Measurements from ENCODE around the gene PYGO2.
"Not testable (repeated sequence)": the region's sequence is repeated elsewhere in the genome, so short reads cannot be mapped to it uniquely, and the experiment has no call there.

PYGO2 gene

GRCh38 chr1:154986736-154987135 is 25.2 kb upstream of the PYGO2 start:
- in situ Hi-C loops (cut with MboI; ENCODE audit: low pct_unique_long_range_greater_than_20kb, low sequenced_read_pairs); DNase-seq: not testable (repeated sequence)

GRCh38 chr1:154983776-154984466 is 22.3 kb upstream of the PYGO2 start:
- DNase-seq: no peak
- in situ Hi-C loops (cut with MboI; ENCODE audit: low pct_unique_long_range_greater_than_20kb, low sequenced_read_pairs): no loop called here

GRCh38 chr1:154982897-154983648 is 21.5 kb upstream of the PYGO2 start, which contains the start of gene FLAD1:
FLAD1 (plus strand) TSS chr1:154983344; CDS start chr1:154983695, 351 bp downstream.
- peak; percentile 100 for DNase-seq
- in situ Hi-C loops (cut with MboI; ENCODE audit: low pct_unique_long_range_greater_than_20kb, low sequenced_read_pairs): no loop called here

DNA sequence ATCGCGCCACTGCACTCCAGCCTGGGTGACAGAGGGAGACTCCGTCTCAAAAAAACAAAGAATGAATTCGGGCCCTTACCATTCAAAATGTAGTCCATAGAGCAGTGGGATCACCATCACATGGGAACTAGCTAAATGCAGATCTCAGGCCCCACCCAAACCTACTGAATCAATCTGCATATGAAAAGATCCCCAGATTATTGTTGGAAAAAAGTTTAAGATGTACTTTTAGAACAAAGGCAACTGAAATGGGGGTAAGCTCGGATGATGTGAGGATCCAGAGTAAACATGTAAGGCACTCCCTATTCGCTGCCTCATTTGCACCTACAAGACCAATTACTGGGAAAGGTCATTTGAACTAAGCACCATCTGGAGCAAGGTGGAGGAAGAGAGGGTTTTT is 20.8 kb upstream of the PYGO2 start:
- in situ Hi-C loops (cut with MboI; ENCODE audit: low pct_unique_long_range_greater_than_20kb, low sequenced_read_pairs): no loop called here
- DNase-seq: no peak

DNA sequence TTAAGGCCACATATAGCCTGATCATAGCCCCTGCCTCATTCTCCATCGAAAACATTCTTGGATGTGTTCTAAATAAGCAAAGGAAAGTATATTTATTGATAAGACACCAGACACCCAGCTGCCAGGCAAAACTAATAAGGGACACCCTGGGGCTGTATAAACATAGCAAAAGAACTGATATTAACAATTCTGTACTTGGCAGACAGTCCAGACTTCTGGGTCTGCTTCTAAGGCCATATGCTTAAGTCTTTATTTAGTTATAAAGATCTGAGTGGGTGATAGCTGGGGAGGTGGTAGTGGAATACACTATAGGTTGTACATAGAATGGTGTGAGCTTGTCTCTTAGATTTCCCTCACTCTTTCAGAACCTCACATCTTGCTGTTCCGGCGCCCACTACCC is 16.8 kb upstream of the PYGO2 start:
- DNase-seq: no peak
- in situ Hi-C loops (cut with MboI; ENCODE audit: low pct_unique_long_range_greater_than_20kb, low sequenced_read_pairs): no loop called here

DNA sequence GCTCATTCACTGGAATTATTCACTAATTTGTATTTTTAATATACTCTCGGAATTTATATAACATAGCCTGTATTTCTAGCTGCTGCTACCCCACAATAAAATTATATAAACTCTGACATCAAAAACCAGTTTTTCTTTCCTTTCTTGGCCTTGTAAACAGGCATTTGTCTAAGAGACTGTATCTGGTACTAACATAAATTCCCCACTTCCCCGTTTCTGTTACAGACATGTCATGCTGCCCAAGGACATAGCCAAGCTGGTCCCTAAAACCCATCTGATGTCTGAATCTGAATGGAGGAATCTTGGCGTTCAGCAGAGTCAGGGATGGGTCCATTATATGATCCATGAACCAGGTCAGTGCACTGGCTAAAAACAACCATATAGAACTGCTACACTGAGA is 16.2 kb upstream of the PYGO2 start:
- DNase-seq; in situ Hi-C loops (cut with MboI; ENCODE audit: low pct_unique_long_range_greater_than_20kb, low sequenced_read_pairs): not testable (repeated sequence)

GRCh38 chr1:154975409-154976059 is 14.0 kb upstream of the PYGO2 start:
- DNase-seq: no peak

DNA sequence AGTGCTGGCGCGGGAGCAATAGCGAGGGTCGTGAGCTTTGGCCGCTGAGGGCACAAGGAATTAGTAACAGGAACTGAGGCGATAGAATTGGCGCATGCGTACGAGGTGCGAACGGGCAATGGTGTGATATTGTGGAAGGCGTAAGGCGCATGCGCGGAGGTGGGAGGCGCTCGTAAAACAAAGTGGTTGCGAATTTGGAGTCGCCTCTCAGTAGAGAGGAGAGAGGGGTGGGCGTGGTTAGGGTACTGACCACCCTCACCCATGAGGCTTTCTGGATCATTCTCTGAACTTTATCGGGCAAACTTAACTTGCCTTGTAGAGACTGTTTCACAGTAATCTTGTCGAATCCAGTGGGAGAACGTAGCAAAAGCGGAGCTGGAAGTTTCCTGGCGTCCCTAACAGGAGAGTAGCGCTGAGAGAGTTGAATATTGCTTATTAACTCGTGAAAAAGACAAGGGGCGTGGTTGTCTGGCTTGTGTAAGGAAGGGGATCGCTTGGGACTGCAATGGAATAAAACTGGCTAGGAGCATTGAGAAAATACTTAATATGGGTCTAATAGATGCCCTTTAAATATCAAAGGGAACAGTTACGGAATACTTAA is 13.3 kb upstream of the PYGO2 start:
- DNase-seq: peak; percentile 97
- in situ Hi-C loops (cut with MboI; ENCODE audit: low pct_unique_long_range_greater_than_20kb, low sequenced_read_pairs): no loop called here

More at GRCh38 chr1:154975409-154976059, 14.0 kb upstream of the PYGO2 start:
- in situ Hi-C loops (cut with MboI; ENCODE audit: low pct_unique_long_range_greater_than_20kb, low sequenced_read_pairs): no loop called here

GRCh38 chr1:154974102-154974807 is 12.7 kb upstream of the PYGO2 start, which contains the start of gene CKS1B:
CKS1B (plus strand) TSS chr1:154974681; CDS start chr1:154974746, 65 bp downstream.
- peak; percentile 99 for DNase-seq
- in situ Hi-C loops (cut with MboI; ENCODE audit: low pct_unique_long_range_greater_than_20kb, low sequenced_read_pairs): no loop called here

GRCh38 chr1:154973344-154974101 is 11.9 kb upstream of the PYGO2 start:
- in situ Hi-C loops (cut with MboI; ENCODE audit: low pct_unique_long_range_greater_than_20kb, low sequenced_read_pairs): no loop called here
- DNase-seq: peak; percentile 93

- DNase-seq: no peak
- in situ Hi-C loops (cut with MboI; ENCODE audit: low pct_unique_long_range_greater_than_20kb, low sequenced_read_pairs): no loop called here
These were observed 11.1 kb upstream of the PYGO2 start for GRCh38 chr1:154972517-154973343.

DNA sequence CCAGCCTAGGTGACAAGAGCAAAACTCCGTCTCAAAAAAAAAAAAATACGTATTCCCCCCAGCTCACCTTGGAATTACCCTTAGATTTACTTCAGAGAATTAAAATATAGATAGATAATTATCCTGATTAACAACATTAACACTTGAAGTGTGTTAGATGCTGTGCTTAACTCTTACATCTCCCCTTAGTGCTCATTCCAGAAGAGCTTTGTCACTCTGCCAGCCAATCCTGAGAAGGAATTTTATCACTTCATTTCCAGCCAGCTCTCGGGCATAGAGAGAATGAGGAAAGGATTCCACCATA is 10.6 kb upstream of the PYGO2 start:
- DNase-seq: no peak
- in situ Hi-C loops (cut with MboI; ENCODE audit: low pct_unique_long_range_greater_than_20kb, low sequenced_read_pairs): no loop called here

DNA sequence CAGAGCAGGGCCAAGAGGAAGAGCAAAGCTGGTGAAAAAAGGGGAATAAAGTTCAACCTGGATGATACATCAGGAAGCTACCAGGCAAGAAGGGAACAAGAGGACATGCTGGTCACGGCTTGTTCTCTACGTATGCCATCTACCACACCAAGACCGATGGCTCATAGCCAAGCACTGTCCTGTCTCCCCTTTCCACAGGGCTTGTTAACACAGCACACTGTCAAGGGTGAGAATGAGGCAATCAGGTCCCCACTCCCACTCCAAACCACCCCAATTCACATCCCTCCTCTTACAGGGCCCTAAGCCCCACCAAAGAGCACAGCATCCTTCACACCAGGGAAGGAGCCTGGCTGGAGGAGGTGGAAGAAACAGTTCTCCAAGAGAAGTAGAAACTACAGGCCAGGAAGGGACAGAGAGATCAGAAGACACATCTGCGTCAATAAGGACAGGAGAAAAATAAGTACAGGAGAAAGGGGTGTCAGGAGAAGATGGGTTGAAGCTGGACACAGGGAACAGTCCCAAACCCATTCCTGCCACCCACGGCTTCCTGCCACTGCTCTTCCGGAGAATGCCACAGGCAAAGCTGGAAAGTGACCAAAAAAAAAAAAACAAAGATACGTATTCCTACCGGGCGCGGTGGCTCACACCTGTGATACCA is 9.9 kb upstream of the PYGO2 start:
- DNase-seq: no peak
- in situ Hi-C loops (cut with MboI; ENCODE audit: low pct_unique_long_range_greater_than_20kb, low sequenced_read_pairs): no loop called here

DNA sequence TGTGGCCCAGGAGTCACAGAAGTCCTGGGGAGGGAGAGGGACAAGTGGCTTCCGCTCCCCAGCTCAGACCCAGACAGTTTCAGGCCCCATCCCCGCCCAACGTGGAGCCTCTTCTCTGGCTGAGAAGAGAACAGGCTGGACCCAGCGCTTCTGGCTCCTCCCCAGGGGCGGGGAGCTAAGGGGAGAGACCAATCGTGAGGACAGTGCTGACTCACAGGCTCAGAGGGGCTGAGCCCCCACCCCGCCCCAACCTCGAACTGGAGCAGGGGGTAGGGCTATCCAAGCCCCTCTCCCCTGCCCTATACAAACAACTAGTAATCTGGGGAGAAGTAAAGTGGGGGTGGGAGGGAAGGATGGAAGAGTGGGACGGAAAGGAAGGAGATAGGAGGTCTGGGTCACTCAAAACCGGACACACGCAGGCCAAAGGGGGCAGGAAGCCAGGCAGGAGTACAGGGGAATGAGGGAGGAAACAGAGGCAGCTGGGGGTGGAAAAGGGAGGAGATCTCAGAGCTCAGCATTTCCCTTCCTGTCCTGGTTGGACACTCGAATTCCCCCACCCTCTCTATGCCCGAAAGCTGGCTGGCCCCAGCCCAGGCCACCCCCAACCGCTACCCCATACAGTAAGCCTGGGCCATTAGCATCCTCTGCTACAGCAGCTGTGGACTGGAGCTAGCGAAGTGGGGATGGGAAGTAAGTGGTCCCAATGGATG is 9.2 kb upstream of the PYGO2 start, which contains the start of gene SHC1:
SHC1 (minus strand) TSS at position 117 of the 710 bp plus-strand sequence. CDS start 221 bp downstream, outside the sequence.
- in situ Hi-C loops (cut with MboI; ENCODE audit: low pct_unique_long_range_greater_than_20kb, low sequenced_read_pairs): no loop called here
- DNase-seq: no peak

- in situ Hi-C loops (cut with MboI; ENCODE audit: low pct_unique_long_range_greater_than_20kb, low sequenced_read_pairs): no loop called here
- DNase-seq: no peak
These were observed 8.4 kb upstream of the PYGO2 start for GRCh38 chr1:154969860-154970452.

DNA sequence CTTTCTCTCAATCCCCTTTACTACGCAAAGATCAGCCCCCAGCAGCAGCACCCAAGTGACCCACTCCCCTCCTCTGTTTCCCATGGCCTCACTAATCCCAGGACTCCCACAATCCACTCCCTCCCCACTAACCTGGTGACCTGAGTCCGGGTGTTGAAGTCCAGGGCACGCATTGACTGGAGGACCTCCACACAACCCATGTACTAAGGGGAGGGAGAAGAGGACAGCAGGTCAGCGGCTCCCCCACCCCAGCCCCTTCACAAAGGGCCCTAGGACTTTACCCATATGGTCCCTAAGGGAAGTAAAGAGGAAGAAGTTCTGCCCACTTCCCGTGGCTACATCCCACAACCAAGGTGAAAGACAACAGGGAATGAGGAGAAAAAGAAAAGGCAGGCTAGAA is 7.7 kb upstream of the PYGO2 start:
- in situ Hi-C loops (cut with MboI; ENCODE audit: low pct_unique_long_range_greater_than_20kb, low sequenced_read_pairs): no loop called here

More for the DNA sequence above, 7.7 kb upstream of the PYGO2 start:
- DNase-seq: no peak
